Smooth muscle cell (in vitro differentiated cells): ENCODE data around the gene ST7. TPM values are rescaled to one million over a fixed set of nuclear protein-coding genes. Genes with fewer than 3 reads are reported as not detected.

Experiments
- DNase-seq: peaks from one replicate; lab custom pipeline; 2025; ENCODE audit not compliant: unreplicated experiment; lab: John Stamatoyannopoulos, UW
- H2AFZ ChIP-seq: fragments of 200-600 bp; sonication (generic); 2 replicates; pipeline ENCODE4 v1.6.0; 2016; ENCODE audit warnings: antibody characterized with exemption, low read depth, mild to moderate bottlenecking
- H3F3A ChIP-seq: fragments of 200-600 bp; sonication (generic); 2 replicates; pipeline ENCODE4 v1.6.0; 2017; ENCODE audit warnings: antibody characterized with exemption, low read depth
- H3K27ac ChIP-seq: fragments of 200-600 bp; sonication (generic); 2 replicates; pipeline ENCODE4 v1.5.1; 2016; ENCODE audit warnings: low read depth, mild to moderate bottlenecking
- H3K27me3 ChIP-seq: fragments of 200-600 bp; sonication (generic); 2 replicates; pipeline ENCODE4 v1.6.1; 2016; ENCODE audit warnings: low read depth, mild to moderate bottlenecking
- H3K36me3 ChIP-seq: fragments of 200-600 bp; sonication (generic); 2 replicates; pipeline ENCODE4 v1.5.1; 2016; ENCODE audit warnings: low read depth
- H3K4me1 ChIP-seq: fragments of 200-600 bp; sonication (generic); 2 replicates; pipeline ENCODE4 v1.5.1; 2016; ENCODE audit warnings: low read depth
- H3K4me2 ChIP-seq: fragments of 200-600 bp; sonication (generic); 2 replicates; pipeline ENCODE4 v1.6.0; 2016; ENCODE audit warnings: mild to moderate bottlenecking
- H3K4me3 ChIP-seq: fragments of 200-600 bp; sonication (generic); 2 replicates; pipeline ENCODE4 v1.5.1; 2016; ENCODE audit warnings: mild to moderate bottlenecking
- H3K79me2 ChIP-seq: fragments of 200-600 bp; sonication (generic); 2 replicates; pipeline ENCODE4 v1.6.0; 2016; ENCODE audit warnings: low read depth, mild to moderate bottlenecking
- H3K9ac ChIP-seq: fragments of 200-600 bp; sonication (generic); 2 replicates; pipeline ENCODE4 v1.6.0; 2016; ENCODE audit warnings: low read depth
- H3K9me3 ChIP-seq: fragments of 200-600 bp; sonication (generic); replicated peaks from 2 replicates; pipeline ENCODE4 v1.5.1; 2016; ENCODE audit warnings: low read depth
- H4K20me1 ChIP-seq: fragments of 200-600 bp; sonication (generic); 2 replicates; pipeline ENCODE4 v1.6.0; 2016; ENCODE audit warnings: low read depth
- CTCF ChIP-seq: fragments of 200-600 bp; sonication (generic); IDR thresholded peaks from 2 replicates; pipeline ENCODE4 v1.5.1; 2017; ENCODE audit warnings: borderline replicate concordance, mild to moderate bottlenecking, antibody characterized with exemption; ENCODE audit not compliant: insufficient read depth, poor library complexity, severe bottlenecking
- WGBS: methylation state at CpG from one replicate; pipeline ENCODE4 v1.1.7; 2016; ENCODE audit warnings: low lambda C conversion rate; 5-methylcytosine and 5-hydroxymethylcytosine counted together
- polyA plus RNA-seq: library from polyadenylated mRNA; unstranded; fragments of >200 nt; fragmentation: Nextera tagmentation; extraction: Ambion mirVana; gene quantifications from 2 replicates; pipeline ENCODE4 v1.2.1, GENCODE V29; 2016
- total RNA-seq: library from RNA; depleted of rRNA; stranded (reverse); fragments of >200 nt; gene quantifications from 2 replicates; pipeline ENCODE4 v1.2.3, GENCODE V29; 2014

Gene ST7
- total and polyA plus RNA-seq, 2 experiments from 2014 or later, result 23.2 to 26.1 TPM

- no peak for DNase-seq
- Histone ChIP-seq H3F3A (peaks cover 8% of the 10 kb centered on the region), H3K4me1 (peaks cover 7% of the 10 kb centered on the region), H3K9me3 (no peaks in the 10 kb centered on the region), H3K36me3 (no peaks in the 10 kb centered on the region), H3K27me3 (no peaks in the 10 kb centered on the region), H3K4me3 (no peak overlapping the region), H2AFZ (no peak overlapping the region), H3K4me2 (peak overlapping the region; percentile 8), H3K9ac (no peak overlapping the region), H3K79me2 (peaks cover 64% of the 10 kb centered on the region), H4K20me1 (peaks cover 10% of the 10 kb centered on the region), H3K27ac (peak overlapping the region; percentile 2)
- WGBS, result 87% methylated on average over 3 of the region's 3 CpGs
- no peak for TF ChIP-seq CTCF
Measured at GRCh38 chr7:117009705-117010361, 56.5 kb downstream of the ST7 start.

GRCh38 chr7:117010375-117011133, 57.3 kb downstream of the ST7 start:
- no peak for TF ChIP-seq CTCF
- Histone ChIP-seq H3K27ac (no peak overlapping the region), H3K4me2 (peak overlapping the region; percentile 8), H3F3A (peaks cover 11% of the 10 kb centered on the region), H3K4me1 (peaks cover 11% of the 10 kb centered on the region), H2AFZ (no peak overlapping the region), H3K79me2 (peaks cover 60% of the 10 kb centered on the region), H3K36me3 (no peaks in the 10 kb centered on the region), H3K4me3 (no peak overlapping the region), H3K9me3 (no peaks in the 10 kb centered on the region), H3K9ac (no peak overlapping the region), H3K27me3 (no peaks in the 10 kb centered on the region), H4K20me1 (peaks cover 10% of the 10 kb centered on the region)
- 95% methylated on average over 6 of the region's 6 CpGs for WGBS
- no peak for DNase-seq

- H3K27me3 ChIP-seq, result no peaks in the 10 kb centered on the region
- no peak overlapping the region for H3K4me2 ChIP-seq
- no peaks in the 10 kb centered on the region for H3K9me3 ChIP-seq
- H3K27ac ChIP-seq, result no peak overlapping the region
- peaks cover 10% of the 10 kb centered on the region for H4K20me1 ChIP-seq
- H3K9ac ChIP-seq, result no peak overlapping the region
- H2AFZ ChIP-seq, result no peak overlapping the region
- peaks cover 59% of the 10 kb centered on the region for H3K79me2 ChIP-seq
- H3K4me3 ChIP-seq, result no peak overlapping the region
- no peak for DNase-seq
- no peak for TF ChIP-seq CTCF
- 78% methylated on average over 6 of the region's 6 CpGs for WGBS
- H3K4me1 ChIP-seq, result peaks cover 11% of the 10 kb centered on the region
- peaks cover 11% of the 10 kb centered on the region for H3F3A ChIP-seq
- H3K36me3 ChIP-seq, result no peaks in the 10 kb centered on the region
Measured at GRCh38 chr7:117011419-117012260, 58.3 kb downstream of the ST7 start.
